Stimulated activated CD8-positive, alpha-beta memory T cell treated with anti-CD3 and anti-CD28 coated beads, Interleukin-4, amount 100 ng/mL, for 24 hours (primary cell): ENCODE measurements around the gene TMEM54.
"Not testable (repeated sequence)": the region's sequence is repeated elsewhere in the genome, so short reads cannot be mapped to it uniquely, and the experiment has no call there.

ENCODE experiments used
- DNase-seq: peaks from one replicate; pipeline ENCODE4 v3.0.0-alpha.2; 2020; ENCODE audit warnings: low read depth

TMEM54 gene

GRCh38 chr1:32918179-32918578 lies 17.0 kb upstream of the TMEM54 start:
- DNase-seq, result no peak

DNA sequence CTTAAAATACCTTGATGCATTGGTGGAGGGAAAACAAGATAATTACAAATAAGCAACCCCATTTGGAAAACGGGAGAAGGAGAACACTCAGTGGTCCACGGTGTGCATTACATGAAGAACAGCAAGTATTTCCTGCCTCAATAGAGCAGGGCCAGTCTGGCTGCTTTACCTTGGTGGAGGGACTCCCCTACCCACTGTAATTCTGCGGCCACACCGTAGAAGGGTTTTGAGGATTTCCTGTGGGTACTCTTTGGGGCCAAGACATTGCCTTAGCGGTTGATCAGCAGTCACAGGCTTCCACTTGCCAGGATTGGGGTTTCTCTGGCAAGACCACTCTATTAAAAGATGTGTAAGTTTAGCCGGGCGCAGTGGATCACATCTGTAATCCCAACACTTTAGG lies 16.3 kb upstream of the TMEM54 start:
- DNase-seq, result no peak

- no peak for DNase-seq
Observed at GRCh38 chr1:32915766-32916706, 14.8 kb upstream of the TMEM54 start.

DNA sequence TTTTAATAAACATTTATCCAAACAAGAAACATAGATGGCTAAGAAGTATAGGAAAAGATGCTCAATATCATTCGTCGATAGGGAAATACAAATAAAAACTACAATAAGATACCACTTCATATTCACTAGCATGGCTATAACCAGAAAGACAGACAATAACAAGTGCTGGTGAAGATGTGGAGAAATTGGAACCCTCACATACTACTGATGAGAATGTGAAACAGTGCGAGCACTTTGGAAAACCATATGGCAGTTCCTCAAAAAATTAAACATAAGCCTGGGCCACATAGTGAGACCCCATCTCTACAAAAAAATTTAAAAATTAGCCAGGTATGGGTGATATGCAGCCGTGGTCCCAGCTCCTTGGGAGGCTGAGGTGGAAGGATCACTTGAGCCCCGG lies 9.1 kb upstream of the TMEM54 start:
- DNase-seq, result no peak

- no peak for DNase-seq
Observed at GRCh38 chr1:32907435-32907834, 6.2 kb upstream of the TMEM54 start.

DNA sequence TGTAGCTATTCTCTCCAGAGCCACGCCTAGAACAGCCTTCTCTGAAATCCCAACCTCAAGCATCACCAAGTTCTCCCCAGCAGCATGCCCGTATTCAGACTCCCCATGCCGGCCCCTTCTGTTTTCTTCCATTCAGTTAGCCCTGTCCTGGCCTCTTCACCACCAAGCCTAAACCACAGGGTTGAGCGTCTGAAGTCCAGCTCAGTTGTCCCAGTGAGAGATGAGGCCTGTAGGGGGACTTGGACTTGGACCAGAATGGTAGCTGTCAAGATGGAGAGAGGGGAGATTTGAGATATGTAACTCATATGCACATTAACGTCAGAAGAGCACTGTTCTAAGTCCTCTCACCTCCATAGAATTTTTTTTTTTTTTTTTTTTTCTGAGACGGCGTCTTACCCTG lies 5.5 kb upstream of the TMEM54 start:
- DNase-seq, result no peak

DNA sequence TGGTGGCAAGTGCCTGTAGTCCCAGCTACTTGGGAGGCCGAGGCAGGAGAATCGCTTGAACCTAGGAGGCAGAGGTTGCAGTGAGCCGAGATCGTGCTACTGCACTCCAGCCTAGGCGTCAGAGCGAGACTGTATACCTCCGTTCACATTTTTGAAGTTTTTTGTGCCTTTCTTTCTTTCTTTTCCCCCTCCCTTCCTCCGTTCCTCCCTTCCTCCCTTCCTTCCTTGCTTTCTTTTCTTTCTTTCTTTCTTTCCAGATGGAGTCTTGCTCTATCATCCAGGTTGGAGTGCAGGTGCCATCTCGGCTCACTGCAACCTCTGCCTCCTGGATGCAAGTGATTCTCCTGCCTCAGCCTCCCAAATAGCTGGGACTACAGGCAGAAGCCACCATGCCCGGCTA lies 4.4 kb upstream of the TMEM54 start:
- DNase-seq, result not testable (repeated sequence)

- DNase-seq, result no peak
Observed at GRCh38 chr1:32904797-32905196, 3.6 kb upstream of the TMEM54 start.

DNA sequence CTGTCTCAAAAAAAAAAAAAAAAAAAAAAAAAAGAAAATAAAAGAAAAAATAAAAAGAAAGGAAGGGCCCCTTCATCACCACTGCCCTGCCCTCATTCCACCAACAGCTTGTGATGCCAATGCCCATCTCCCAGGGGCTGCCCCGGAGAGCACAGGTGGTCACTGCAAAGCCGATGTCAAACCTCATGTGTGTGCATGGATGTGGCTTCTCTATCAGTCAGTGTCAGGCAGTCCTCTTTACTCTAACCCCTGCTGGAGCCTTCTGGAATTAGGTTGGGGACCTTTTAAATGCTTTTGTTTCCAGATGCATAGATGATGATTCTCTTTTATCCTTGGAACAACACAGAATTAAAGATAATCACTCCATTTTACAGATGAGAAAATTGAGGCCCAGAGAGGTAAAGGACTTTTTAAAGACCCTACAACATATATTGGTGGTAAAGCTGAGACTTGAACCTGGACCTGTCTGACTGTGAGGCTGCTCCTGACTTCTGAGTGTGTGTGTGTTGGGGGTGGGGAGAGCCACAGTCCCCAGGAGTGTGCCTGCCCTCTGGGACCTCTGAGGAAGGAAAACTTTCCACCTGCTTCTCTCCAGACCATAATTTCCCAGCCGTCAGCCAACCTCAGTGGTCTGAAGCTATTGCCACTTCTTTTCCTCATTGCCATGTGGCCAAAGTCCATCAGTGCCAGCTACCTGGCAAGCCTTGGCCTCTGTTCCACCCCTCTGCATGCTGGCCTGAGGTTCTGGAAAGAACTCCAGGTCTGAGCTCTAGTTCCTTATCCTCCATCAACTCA lies 3.0 kb upstream of the TMEM54 start:
- DNase-seq, result no peak

DNA sequence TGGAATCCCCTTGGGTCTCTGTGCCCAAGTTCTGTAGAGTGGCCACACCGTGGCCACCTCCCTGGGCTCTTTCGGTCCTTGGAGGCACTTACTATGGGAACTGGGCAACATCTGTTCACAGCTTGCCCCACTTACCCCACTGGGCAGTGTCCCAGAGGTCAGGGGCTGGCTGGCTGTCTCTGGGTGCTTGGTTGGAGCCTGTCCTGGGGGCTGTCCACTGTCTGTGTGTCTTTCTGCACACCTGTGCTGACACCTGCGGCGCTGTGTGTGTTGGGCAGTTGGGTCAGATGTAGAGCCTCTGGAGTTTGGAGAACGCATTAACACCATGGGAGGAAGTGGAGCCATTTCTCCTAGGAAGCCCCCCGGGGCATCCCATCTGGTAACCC lies 1.3 kb upstream of the TMEM54 start:
- DNase-seq, result no peak

GRCh38 chr1:32901823-32902534 lies 790 bp upstream of the TMEM54 start:
- DNase-seq, result no peak

DNA sequence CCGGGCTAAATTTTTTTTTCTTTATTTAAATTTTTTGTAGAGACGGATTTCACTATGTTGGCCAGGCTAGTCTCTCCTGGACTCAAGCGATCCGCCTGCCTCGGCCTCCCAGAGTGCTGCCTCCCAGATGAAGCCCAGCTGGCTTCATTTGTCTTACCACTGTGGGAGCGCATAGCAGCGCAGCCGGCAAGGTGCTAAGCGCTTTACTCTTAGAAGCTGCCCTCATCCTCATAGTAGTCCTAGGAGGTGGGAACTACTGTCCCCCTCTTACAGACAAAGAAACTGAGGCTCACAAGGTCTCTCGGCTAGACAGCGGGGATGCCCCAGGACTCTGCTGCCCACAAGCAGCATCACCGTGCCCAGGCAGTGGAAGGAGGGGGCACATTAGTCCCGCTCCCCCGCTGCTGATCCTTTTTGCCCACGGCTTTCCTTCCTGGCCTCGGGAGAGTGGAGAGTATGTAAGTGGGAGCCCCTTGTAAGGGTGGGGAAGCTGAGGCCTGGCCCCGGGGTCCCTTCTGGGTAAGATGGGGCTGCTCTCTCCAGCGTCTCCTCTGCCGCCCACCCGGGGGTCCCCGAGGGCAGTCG lies 726 bp downstream of the TMEM54 start:
- no peak for DNase-seq

DNA sequence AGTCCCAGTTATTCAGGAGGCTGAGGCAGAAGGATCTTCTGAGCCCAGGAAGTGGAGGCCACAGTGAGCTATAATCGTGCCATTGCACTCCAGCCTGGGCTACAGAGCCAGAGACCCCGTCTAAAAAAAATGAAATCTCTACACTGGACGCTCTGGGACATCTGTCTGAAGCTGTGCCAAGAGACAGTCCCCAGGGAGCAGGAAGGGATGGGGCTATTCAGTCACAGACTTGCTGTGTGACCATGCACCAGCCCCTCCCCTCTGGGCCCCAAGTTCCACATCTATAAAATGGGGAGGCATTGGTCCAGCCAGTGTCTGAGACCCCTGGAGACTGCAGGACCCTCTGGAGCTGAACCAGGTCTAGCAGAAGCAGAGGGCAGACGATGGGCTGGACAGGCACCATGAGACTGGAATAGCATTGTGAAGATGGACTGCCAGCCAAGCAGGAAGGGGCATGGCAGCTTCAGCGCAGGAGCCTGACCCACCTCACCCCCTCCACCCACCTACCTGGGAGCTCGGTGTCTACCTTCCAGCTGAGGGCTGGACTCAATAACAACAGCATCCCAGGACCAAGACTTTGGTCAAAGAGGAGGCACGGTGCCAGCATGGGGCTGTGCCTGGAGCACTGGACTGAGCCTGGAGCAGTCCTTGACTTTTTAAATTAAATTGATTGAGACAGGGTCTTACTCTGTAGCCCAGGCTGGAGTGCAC lies 1.4 kb downstream of the TMEM54 start:
- no peak for DNase-seq

DNA sequence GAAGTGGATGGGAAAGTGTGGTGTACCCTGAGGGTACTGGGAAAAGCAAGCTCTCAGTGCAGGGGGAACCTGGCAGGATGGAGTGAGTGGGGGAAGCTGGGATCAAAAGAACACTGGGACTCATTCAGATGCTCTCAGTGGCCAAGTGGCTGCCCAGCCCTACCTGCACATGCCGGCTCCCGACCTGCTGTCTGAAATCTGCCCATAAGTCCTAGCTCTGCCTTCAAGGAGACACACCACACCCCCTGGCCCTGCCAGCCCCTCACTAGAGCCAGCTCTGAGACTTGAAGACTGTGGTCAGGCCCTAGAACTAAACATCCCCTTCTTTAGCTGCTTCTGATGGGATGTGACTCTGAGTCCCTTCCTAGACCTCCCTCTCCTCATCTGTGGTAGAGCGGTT lies 2.2 kb downstream of the TMEM54 start:
- no peak for DNase-seq

DNA sequence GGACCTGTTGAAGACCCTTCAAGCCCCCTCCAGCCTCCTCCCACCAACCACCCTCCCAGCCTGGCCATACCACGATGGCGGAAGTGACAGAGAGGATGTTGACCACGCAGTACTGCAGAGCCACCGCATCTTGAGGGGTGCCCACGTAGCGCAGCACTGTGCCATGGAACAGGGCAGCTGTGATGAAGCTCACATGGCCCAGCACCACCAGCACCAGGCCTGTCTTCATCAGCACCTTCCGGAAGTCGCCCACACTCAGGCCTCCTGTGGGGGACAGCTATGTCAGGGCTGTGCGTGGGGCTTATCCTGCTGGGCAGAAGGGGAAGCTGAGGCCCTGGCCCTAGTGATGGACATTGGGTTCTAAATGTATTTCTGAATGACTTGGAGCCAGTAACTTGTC lies 3.1 kb downstream of the TMEM54 start:
- DNase-seq, result no peak

GRCh38 chr1:32897082-32898049 lies 3.8 kb downstream of the TMEM54 start:
- no peak for DNase-seq

DNA sequence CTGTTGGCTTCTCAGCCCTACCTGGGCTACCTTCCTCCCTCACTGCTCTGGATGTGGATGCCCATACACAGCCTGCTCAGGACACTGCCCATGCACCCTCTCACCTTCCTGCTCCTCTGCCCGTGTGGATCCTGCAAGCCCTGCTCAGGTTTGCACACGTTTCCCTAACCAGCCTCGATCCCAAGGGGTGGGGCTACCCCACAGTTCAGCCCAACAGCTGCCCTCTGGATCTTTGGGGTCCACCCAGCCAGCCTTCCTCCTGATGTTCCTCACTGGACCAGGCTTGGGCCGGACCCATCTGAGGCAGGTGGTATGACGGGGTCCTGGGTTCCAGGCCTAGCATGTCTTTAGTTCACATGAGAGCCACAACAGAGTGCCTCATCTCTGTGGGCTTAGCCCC lies 4.7 kb downstream of the TMEM54 start:
- DNase-seq, result no peak

DNA sequence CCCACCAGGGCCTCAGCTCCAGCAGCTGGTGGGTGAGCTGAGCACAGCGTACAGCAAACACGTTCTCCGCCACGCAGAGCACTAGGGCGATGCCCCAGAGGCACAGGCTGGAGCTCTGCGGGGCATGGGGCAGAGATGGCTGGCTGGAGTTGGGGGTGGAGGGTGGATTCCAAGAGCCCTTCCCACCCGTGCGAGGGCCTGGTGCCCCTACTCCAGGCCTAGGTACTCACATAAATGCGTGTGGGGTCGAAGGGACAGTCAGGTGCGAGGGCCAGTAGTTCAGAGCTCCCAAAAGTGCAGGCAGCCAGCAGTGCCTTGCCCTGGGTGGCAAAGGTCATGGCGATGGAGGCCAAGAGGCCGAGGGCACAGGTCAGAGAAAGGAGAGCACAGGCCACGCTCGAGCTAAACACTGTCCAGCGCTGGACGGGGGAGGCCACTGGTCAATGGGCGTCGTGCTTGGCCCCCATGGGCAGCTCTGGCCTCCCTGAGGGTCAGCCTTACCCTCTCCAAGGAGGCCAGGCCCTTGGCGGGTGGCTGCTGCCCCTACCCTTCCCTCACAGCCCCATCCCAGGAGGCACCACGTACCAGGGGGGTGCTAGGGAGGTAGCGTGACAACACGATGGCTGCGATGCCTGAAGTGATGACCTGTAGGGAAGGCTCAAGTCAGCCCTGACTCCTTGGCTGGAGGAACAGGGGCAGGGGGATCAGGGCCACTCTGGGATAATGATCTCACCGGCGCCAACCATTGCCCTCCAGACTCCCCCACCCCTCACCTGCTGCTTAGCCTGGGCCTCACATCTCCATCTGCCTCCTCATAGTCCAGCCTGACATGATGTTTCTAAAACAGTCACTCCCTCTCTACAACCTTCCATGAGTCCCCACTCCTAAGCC lies 5.6 kb downstream of the TMEM54 start:
- no peak for DNase-seq

DNA sequence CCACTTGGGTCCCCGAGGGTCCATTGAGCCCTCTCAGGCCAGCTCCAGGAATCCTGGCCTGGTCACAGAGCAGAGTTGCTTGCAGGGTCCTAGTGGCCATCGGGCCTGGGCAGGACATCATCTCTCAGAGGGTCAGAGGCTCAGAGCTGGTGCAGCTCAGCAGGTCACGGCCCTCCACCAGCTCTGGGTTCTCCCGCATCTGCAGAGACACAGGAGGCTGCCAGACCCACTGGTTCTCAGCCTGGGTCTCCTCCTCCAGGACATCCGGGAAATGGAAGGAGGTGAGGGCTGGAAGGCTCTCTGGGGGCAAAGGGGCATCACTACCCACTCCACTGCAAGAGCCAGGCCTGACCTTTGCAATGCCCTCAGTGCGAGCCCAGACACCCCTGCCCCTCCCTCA lies 6.5 kb downstream of the TMEM54 start:
- no peak for DNase-seq
